ENCODE data around the gene ZC3H10. TPM values are rescaled to one million over a fixed set of nuclear protein-coding genes. Genes with fewer than 3 reads are reported as not detected.
A peak's percentile ranks its signal among the peaks of the same experiment; 100 is the strongest.

The ZC3H10 gene
- polyA plus RNA-seq, 4 donors = 1.1 to 4.0 (median 2.1) TPM

DNA sequence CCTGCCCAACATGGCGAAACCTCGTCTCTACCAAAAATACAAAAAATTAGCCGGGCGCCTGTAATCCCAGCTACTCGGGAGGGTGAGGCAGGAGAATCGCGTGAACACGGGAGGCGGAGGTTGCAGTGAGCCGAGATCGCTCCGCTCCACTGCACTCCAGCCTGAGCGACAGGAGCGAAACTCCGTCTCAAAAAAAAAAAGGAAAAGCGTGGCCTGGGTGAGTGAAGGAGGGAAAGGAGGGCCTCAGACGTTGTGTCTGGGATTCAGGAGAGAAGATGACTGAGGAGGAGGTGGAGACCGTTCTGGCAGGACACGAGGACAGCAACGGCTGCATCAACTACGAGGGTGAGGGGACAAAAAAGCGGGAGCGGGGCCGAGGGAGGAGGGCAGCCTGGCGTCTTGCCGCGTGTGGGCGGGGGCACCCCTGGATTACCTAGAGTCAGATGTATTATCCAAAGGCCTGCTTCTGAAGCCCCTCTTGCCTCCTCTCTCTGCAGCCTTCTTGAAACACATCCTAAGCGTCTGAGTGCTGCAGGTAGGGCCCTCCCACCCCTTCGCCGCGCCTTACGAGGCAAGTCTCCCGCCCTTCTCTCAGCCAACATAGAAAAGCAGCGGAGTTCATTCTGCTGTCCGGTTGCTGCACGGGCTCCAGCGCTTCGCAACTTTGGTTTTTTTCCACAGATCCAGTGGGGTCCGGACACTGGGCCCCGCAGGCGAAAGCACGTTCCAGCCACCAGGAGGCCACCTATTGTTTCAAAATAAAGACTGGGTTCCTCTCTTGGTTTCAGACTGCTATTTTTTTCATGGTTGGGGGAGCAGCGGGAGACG lies 39.3 kb downstream of the ZC3H10 start:
- DNase-seq (peak; percentile 77 to 86), FAIRE-seq (no peak)
- no peaks in the 10 kb centered on the region for H3K9me3 ChIP-seq (ENCODE audit: control insufficient read depth in 2 of 2, insufficient read depth in 1 of 2, low read depth in 1 of 2, low read length in 1 of 2)
- H3K27ac ChIP-seq (ENCODE audit: low read depth in 1 of 3, low read length in 2 of 3) = peak overlapping the region; percentile 82 to 99 (median 93)
- H3K27me3 ChIP-seq (ENCODE audit: control insufficient read depth in 3 of 3, insufficient read depth in 3 of 3, low read length in 3 of 3) = no peaks in the 10 kb centered on the region
- peaks cover 4 to 51% (median 11%) of the 10 kb centered on the region in 3 donors for H3K4me1 ChIP-seq (ENCODE audit: control insufficient read depth in 3 of 3, insufficient read depth in 2 of 3, low read depth in 1 of 3, low read length in 2 of 3)
- peaks cover 13 to 49% (median 18%) of the 10 kb centered on the region in 3 donors for H3K36me3 ChIP-seq (ENCODE audit: control insufficient read depth in 3 of 3, insufficient read depth in 2 of 3, low read depth in 1 of 3, low read length in 3 of 3)
- peak overlapping the region; percentile 43 to 97 (median 64) for H3K4me3 ChIP-seq (ENCODE audit: low read depth in 1 of 3, low read length in 3 of 3)
- 4 to 9% (median 4%) methylated on average over 39 to 45 of the region's 45 CpGs for WGBS, 3 donors

DNA sequence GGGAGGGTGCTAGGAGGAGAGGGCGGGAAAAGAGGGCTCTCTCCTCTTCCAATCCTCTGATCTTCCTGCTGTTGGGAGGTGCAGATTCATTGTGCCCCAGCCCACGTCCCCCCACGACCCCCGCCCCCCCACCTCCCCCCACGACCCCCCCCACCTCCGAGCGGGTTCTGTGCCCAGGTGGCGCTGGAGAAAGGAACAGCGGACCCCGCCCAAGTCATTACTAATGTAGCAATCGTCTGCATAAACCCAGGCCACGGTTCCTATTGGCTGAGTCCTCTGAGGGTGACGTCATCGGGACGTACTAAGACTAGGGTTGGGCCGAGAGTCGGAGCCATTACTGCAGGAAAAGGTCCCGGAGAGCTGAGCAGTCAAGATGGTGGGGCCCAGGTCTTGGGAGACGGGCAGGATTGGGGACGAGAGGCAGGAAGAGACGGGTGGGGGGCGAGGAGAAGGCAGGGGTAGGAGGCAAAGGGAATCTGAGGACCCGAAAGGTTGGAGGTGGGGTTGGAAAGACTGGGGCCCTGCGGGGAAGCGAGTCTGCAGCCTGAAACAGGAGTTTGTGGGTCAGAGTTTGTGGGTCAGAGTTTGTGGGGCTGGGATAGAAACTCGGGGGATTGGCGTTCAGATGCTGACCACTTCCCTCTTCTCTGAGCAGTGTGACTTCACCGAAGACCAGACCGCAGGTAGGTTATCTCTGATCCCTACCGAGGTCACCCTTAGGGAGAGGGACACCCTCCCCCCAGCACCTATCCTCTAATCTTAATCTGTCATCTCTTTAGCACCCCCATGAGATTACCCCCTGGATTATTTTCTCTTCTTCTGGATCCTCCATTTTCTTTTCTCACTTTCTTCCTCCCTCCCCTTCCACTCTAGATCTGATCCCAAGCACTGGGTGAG lies 40.2 kb downstream of the ZC3H10 start, which contains the start of gene MYL6:
Gene MYL6, plus strand, starts transcription at position 331 of the 897 bp plus-strand sequence. Its CDS starts 43 bp downstream, at position 374.
- no peaks in the 10 kb centered on the region for H3K27me3 ChIP-seq (ENCODE audit: control insufficient read depth in 3 of 3, insufficient read depth in 3 of 3, low read length in 3 of 3)
- H3K9me3 ChIP-seq (ENCODE audit: control insufficient read depth in 2 of 2, insufficient read depth in 1 of 2, low read depth in 1 of 2, low read length in 1 of 2) = no peaks in the 10 kb centered on the region
- H3K4me1 ChIP-seq (ENCODE audit: control insufficient read depth in 3 of 3, insufficient read depth in 2 of 3, low read depth in 1 of 3, low read length in 2 of 3) = peaks cover 4 to 45% (median 7%) of the 10 kb centered on the region in 3 donors
- DNase-seq (peak; percentile 99), FAIRE-seq (no peak)
- peaks cover 18 to 56% (median 20%) of the 10 kb centered on the region in 3 donors for H3K36me3 ChIP-seq (ENCODE audit: control insufficient read depth in 3 of 3, insufficient read depth in 2 of 3, low read depth in 1 of 3, low read length in 3 of 3)
- H3K4me3 ChIP-seq (ENCODE audit: low read depth in 1 of 3, low read length in 3 of 3) = peak within 1 kb of the TSS; percentile 64 to 97 (median 81)
- WGBS, 3 donors = 0% methylated on average over 23 to 30 of the region's 30 CpGs
- H3K27ac ChIP-seq (ENCODE audit: low read depth in 1 of 3, low read length in 2 of 3) = peak within 1 kb of the TSS; percentile 92 to 100 (median 99)

DNA sequence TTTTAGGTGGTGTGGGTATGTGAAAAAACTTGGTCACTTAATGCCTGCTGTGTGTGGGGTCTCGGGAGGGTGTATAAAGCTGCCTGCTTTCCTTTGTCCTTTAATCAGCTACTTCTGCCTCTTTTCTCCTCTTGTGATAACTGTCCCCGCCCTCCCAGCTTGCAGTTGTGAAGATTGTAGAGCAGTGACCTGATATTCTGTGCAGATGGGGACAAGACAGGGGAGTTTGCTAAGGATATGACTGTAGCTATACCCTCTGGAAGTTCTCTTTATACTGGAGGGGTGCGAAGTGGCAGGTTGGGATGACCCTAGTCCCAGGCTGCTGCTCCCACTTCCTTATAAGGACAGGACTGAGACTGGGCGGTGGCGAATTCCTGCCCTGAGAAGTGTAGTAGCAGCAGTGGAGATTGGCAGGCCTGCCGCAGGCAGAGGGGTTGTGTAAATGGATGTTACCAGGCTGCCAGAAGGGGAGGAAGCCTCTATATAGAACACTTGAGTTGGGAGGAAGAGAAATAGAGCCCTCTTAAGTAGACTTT lies 40.9 kb downstream of the ZC3H10 start:
- FAIRE-seq = no peak
- Histone ChIP-seq H3K4me3 (ENCODE audit: low read depth in 1 of 3, low read length in 3 of 3) (peak overlapping the region; percentile 64 to 97 (median 81)), H3K36me3 (ENCODE audit: control insufficient read depth in 3 of 3, insufficient read depth in 2 of 3, low read depth in 1 of 3, low read length in 3 of 3) (peaks cover 20 to 63% (median 26%) of the 10 kb centered on the region in 3 donors), H3K27me3 (ENCODE audit: control insufficient read depth in 3 of 3, insufficient read depth in 3 of 3, low read length in 3 of 3) (no peaks in the 10 kb centered on the region), H3K27ac (ENCODE audit: low read depth in 1 of 3, low read length in 2 of 3) (peak overlapping the region; percentile 92 to 100 (median 99)), H3K4me1 (ENCODE audit: control insufficient read depth in 3 of 3, insufficient read depth in 2 of 3, low read depth in 1 of 3, low read length in 2 of 3) (peaks cover 4 to 41% (median 7%) of the 10 kb centered on the region in 3 donors), H3K9me3 (ENCODE audit: control insufficient read depth in 2 of 2, insufficient read depth in 1 of 2, low read depth in 1 of 2, low read length in 1 of 2) (no peaks in the 10 kb centered on the region)
- DNase-seq = peak; percentile 85 to 88
- WGBS, 3 donors = 0 to 1% (median 0%) methylated on average over 6 of the region's 6 CpGs

GRCh38 chr12:56159482-56160192 lies 41.6 kb downstream of the ZC3H10 start:
- peaks cover 4 to 41% (median 7%) of the 10 kb centered on the region in 3 donors for H3K4me1 ChIP-seq (ENCODE audit: control insufficient read depth in 3 of 3, insufficient read depth in 2 of 3, low read depth in 1 of 3, low read length in 2 of 3)
- FAIRE-seq (no peak), DNase-seq (peak; percentile 38 to 49)
- peaks cover 24 to 65% (median 26%) of the 10 kb centered on the region in 3 donors for H3K36me3 ChIP-seq (ENCODE audit: control insufficient read depth in 3 of 3, insufficient read depth in 2 of 3, low read depth in 1 of 3, low read length in 3 of 3)
- peak overlapping the region; percentile 92 to 100 (median 99) for H3K27ac ChIP-seq (ENCODE audit: low read depth in 1 of 3, low read length in 2 of 3)
- WGBS, 3 donors = 6 to 14% (median 6%) methylated on average over 8 of the region's 8 CpGs
- H3K9me3 ChIP-seq (ENCODE audit: control insufficient read depth in 2 of 2, insufficient read depth in 1 of 2, low read depth in 1 of 2, low read length in 1 of 2) = no peaks in the 10 kb centered on the region
- H3K27me3 ChIP-seq (ENCODE audit: control insufficient read depth in 3 of 3, insufficient read depth in 3 of 3, low read length in 3 of 3) = no peaks in the 10 kb centered on the region
- peak overlapping the region; percentile 64 to 97 (median 81) for H3K4me3 ChIP-seq (ENCODE audit: low read depth in 1 of 3, low read length in 3 of 3)

GRCh38 chr12:56160193-56160763 lies 42.2 kb downstream of the ZC3H10 start:
- H3K9me3 ChIP-seq (ENCODE audit: control insufficient read depth in 2 of 2, insufficient read depth in 1 of 2, low read depth in 1 of 2, low read length in 1 of 2) = no peaks in the 10 kb centered on the region
- H3K27me3 ChIP-seq (ENCODE audit: control insufficient read depth in 3 of 3, insufficient read depth in 3 of 3, low read length in 3 of 3) = no peaks in the 10 kb centered on the region
- no peak for FAIRE-seq
- 12 to 18% (median 17%) methylated on average over 7 of the region's 7 CpGs for WGBS, 3 donors
- DNase-seq = peak; percentile 35 to 61
- peak overlapping the region; percentile 3 to 97 (median 64) for H3K4me3 ChIP-seq (ENCODE audit: low read depth in 1 of 3, low read length in 3 of 3)
- peaks cover 26 to 67% (median 29%) of the 10 kb centered on the region in 3 donors for H3K36me3 ChIP-seq (ENCODE audit: control insufficient read depth in 3 of 3, insufficient read depth in 2 of 3, low read depth in 1 of 3, low read length in 3 of 3)
- H3K27ac ChIP-seq (ENCODE audit: low read depth in 1 of 3, low read length in 2 of 3) = peak overlapping the region; percentile 92 to 100 (median 99)
- peaks cover 4 to 34% (median 6%) of the 10 kb centered on the region in 3 donors for H3K4me1 ChIP-seq (ENCODE audit: control insufficient read depth in 3 of 3, insufficient read depth in 2 of 3, low read depth in 1 of 3, low read length in 2 of 3)

- Histone ChIP-seq H3K36me3 (ENCODE audit: control insufficient read depth in 3 of 3, insufficient read depth in 2 of 3, low read depth in 1 of 3, low read length in 3 of 3) (peaks cover 27 to 67% (median 31%) of the 10 kb centered on the region in 3 donors), H3K4me3 (ENCODE audit: low read depth in 1 of 3, low read length in 3 of 3) (peak overlapping the region in 2 of 3 donors; percentile 64 to 97), H3K9me3 (ENCODE audit: control insufficient read depth in 2 of 2, insufficient read depth in 1 of 2, low read depth in 1 of 2, low read length in 1 of 2) (no peaks in the 10 kb centered on the region), H3K4me1 (ENCODE audit: control insufficient read depth in 3 of 3, insufficient read depth in 2 of 3, low read depth in 1 of 3, low read length in 2 of 3) (peaks cover 0 to 30% (median 4%) of the 10 kb centered on the region in 3 donors), H3K27ac (ENCODE audit: low read depth in 1 of 3, low read length in 2 of 3) (peak overlapping the region; percentile 92 to 100 (median 99)), H3K27me3 (ENCODE audit: control insufficient read depth in 3 of 3, insufficient read depth in 3 of 3, low read length in 3 of 3) (no peaks in the 10 kb centered on the region)
- DNase-seq (no peak), FAIRE-seq (no peak)
- WGBS, 3 donors = 64 to 71% (median 70%) methylated on average over 10 to 11 of the region's 11 CpGs
These were observed 43.0 kb downstream of the ZC3H10 start for GRCh38 chr12:56160894-56161689.

Measured in small intestine (tissue), 7 donors.